Measurements from ENCODE around the gene TMEM223. TPM values are rescaled to one million over a fixed set of nuclear protein-coding genes. Genes with fewer than 3 reads are reported as not detected.

Gene TMEM223
- total and polyA plus RNA-seq, 5 experiments from 2014 or later: 15.0 to 57.8 (median 39.1) TPM

DNA sequence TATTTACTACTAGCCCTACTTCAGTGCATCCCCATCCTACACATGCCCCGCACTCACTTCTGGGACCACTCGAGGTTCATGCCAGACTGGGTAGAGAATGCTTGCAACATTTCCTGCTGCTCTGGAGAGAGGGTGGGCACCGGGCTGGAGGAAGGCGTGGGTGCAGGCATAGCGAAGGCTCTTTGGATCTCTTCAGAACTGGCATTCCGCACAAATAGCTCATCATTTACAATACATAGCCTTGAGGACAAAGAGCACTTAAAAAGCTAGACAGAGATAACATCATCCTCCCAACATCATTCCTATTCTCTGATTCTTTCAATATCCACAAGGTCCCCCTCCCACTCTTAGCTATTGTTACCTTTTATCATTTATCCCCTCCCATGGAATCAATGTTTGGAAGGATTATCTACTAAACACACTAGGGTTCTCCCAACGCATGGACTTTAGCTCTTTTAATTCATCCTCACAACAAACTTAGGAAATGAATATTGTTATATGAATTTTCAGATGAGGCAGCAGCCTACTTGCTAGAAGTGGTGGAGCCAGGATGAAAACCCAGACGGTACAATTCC is 2.5 kb upstream of the TMEM223 start:
- DNase-seq: no peak
- Mint-ChIP-seq H3K36me3 (peaks cover 0 to 81% (median 27%) of the 10 kb centered on the region in 3 donors), H3K27me3 (no peaks in the 10 kb centered on the region), H3K27ac (peak overlapping the region in 7 of 10 donors; percentile 3 to 75 (median 52)), H3K9me3 (no peaks in the 10 kb centered on the region), H3K4me1 (peaks cover 15 to 37% (median 35%) of the 10 kb centered on the region in 4 donors), H3K4me3 (peak overlapping the region in 2 of 10 donors; percentile 9 to 36)
- ATAC-seq: no peak
- POLR2A ChIA-PET: interaction anchor here (0.7 to 12.0 kb wide), 8 partner anchors 10 to 67 kb away, joined by 3 to 314 read pairs (median 9); partner anchors contain the start of genes HNRNPUL2, NXF1, POLR2G and WDR74

- peaks cover 16 to 54% (median 47%) of the 10 kb centered on the region in 4 donors for H3K4me1 Mint-ChIP-seq
- POLR2A ChIA-PET: interaction anchor here (0.7 to 12.0 kb wide), 16 partner anchors 8 to 237 kb away, joined by 3 to 314 read pairs (median 6); partner anchors contain the start of genes HNRNPUL2, NXF1, ROM1 and SLC3A2
- H3K36me3 Mint-ChIP-seq: peaks cover 0 to 65% (median 19%) of the 10 kb centered on the region in 3 donors
- ATAC-seq: peak; percentile 7 to 9
- DNase-seq: peak in 2 of 10 donors; percentile 18 to 42
- H3K27me3 Mint-ChIP-seq: no peaks in the 10 kb centered on the region
- H3K27ac Mint-ChIP-seq: peak overlapping the region; percentile 85 to 97 (median 95)
- peak overlapping the region; percentile 83 to 96 (median 89) for H3K4me3 Mint-ChIP-seq
- no peaks in the 10 kb centered on the region for H3K9me3 Mint-ChIP-seq
Measured at GRCh38 chr11:62792202-62792575, 383 bp upstream of the TMEM223 start.

- POLR2A ChIA-PET: interaction anchor here (0.5 to 12.0 kb wide), 15 partner anchors 10 to 1377 kb away, joined by 3 to 314 read pairs (median 8); partner anchors contain the start of genes NXF1, POLR2G, SLC3A2 and STX5
- H3K4me3 Mint-ChIP-seq: peak overlapping the region; percentile 64 to 96 (median 92)
- DNase-seq (no peak), ATAC-seq (no peak)
- no peaks in the 10 kb centered on the region for H3K9me3 Mint-ChIP-seq
- no peaks in the 10 kb centered on the region for H3K27me3 Mint-ChIP-seq
- peaks cover 0 to 43% (median 6%) of the 10 kb centered on the region in 3 donors for H3K36me3 Mint-ChIP-seq
- peaks cover 18 to 62% (median 55%) of the 10 kb centered on the region in 4 donors for H3K4me1 Mint-ChIP-seq
- peak overlapping the region; percentile 77 to 97 (median 94) for H3K27ac Mint-ChIP-seq
Measured at GRCh38 chr11:62789576-62789975, 2.2 kb downstream of the TMEM223 start.

GRCh38 chr11:62788991-62789390 is 2.8 kb downstream of the TMEM223 start:
- Mint-ChIP-seq H3K4me3 (peak overlapping the region; percentile 64 to 96 (median 92)), H3K9me3 (no peaks in the 10 kb centered on the region), H3K36me3 (peaks cover 0 to 37% (median under 1%) of the 10 kb centered on the region in 3 donors), H3K27me3 (no peaks in the 10 kb centered on the region), H3K27ac (peak overlapping the region; percentile 83 to 98 (median 94)), H3K4me1 (peaks cover 15 to 59% (median 52%) of the 10 kb centered on the region in 4 donors)
- POLR2A ChIA-PET: interaction anchor here (0.5 to 12.0 kb wide), 14 partner anchors 13 to 231 kb away, joined by 3 to 314 read pairs (median 16); partner anchors contain the start of genes BSCL2, GNG3, NXF1 and POLR2G
- no peak for DNase-seq
- no peak for ATAC-seq

DNA sequence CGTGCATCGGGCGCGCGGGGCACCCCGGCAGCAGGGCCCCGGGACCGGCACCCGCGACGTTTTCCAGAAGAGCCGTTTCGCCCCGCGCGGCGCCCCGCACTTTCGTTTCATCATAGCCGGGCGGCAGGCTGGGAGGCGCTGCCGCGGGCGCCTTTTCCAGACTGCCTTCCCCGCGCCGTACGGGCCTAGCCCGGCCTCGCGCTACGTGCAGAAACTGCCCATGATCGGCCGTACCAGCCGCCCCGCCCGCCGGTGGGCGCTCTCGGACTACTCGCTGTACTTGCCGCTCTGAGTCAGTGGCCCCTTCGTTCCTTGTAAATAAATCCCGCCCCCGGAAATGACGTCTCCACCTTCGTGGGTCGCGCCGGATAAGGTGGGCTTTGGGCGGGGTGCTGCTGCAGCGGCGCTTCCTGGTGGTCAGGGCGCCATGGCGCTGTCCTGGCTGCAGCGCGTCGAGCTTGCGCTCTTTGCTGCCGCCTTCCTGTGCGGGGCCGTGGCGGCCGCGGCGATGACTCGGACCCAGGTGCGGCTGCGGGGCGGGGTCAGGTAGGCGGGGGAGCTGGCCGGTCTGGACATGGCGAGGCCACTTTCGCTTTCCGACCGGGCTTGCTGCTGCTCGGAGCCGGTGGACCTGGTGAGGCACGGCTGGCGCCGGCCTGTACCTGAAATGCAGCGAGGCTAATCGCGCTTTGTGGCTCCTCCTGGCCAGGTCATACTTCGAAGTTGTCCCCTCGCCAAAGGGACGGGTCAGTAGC is 4.6 kb downstream of the TMEM223 start, which contains the start of gene TMEM179B:
TMEM179B (plus strand) TSS at position 398 of the 755 bp plus-strand sequence; CDS start at position 428, 30 bp downstream.
- DNase-seq: peak; percentile 90 to 99 (median 97)
- no peaks in the 10 kb centered on the region for H3K9me3 Mint-ChIP-seq
- peak within 1 kb of the TSS; percentile 92 to 98 (median 96) for H3K27ac Mint-ChIP-seq
- H3K4me3 Mint-ChIP-seq: peak within 1 kb of the TSS; percentile 90 to 96 (median 96)
- H3K4me1 Mint-ChIP-seq: peaks cover 14 to 53% (median 46%) of the 10 kb centered on the region in 4 donors
- POLR2A ChIA-PET: interaction anchor here (0.6 to 12.0 kb wide), 34 partner anchors 9 to 385 kb away, joined by 3 to 314 read pairs (median 5); partner anchors contain the start of genes BSCL2, C11orf98, CSKMT and GANAB
- no peaks in the 10 kb centered on the region for H3K27me3 Mint-ChIP-seq
- peaks cover 0 to 36% (median 0%) of the 10 kb centered on the region in 3 donors for H3K36me3 Mint-ChIP-seq
- peak; percentile 69 to 73 for ATAC-seq

DNA sequence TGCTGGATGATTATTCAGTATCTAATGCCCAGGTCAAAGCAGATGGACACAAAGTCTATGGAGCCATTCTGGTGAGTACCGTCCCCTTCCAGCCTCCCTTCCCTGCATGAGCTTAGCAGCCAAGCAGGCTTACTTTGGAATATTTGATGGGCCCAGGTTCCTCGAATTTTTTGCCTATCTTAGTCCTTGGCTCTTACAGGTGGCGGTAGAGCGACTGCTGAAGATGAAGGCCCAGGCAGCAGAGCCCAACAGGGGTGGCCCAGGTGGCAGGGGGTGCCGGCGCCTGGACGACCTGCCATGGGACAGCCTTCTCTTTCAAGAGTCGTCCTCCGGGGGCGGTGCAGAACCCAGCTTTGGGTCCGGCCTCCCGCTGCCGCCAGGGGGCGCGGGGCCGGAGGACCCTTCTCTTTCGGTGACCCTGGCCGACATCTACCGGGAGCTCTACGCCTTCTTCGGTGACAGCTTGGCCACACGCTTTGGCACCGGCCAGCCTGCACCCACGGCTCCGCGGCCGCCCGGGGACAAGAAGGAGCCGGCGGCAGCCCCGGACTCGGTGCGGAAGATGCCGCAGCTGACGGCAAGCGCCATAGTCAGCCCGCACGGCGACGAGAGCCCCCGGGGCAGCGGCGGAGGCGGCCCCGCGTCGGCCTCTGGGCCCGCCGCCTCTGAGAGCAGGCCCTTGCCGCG is 5.3 kb downstream of the TMEM223 start:
- peak overlapping the region; percentile 91 to 97 (median 94) for H3K27ac Mint-ChIP-seq
- peak overlapping the region; percentile 81 to 95 (median 86) for H3K4me3 Mint-ChIP-seq
- no peaks in the 10 kb centered on the region for H3K9me3 Mint-ChIP-seq
- peaks cover 13 to 48% (median 43%) of the 10 kb centered on the region in 4 donors for H3K4me1 Mint-ChIP-seq
- DNase-seq (peak; percentile 73 to 90 (median 85)), ATAC-seq (peak; percentile 69 to 70)
- H3K27me3 Mint-ChIP-seq: no peaks in the 10 kb centered on the region
- peaks cover 0 to 32% (median 0%) of the 10 kb centered on the region in 3 donors for H3K36me3 Mint-ChIP-seq
- POLR2A ChIA-PET: interaction anchor here (0.5 to 12.0 kb wide), 28 partner anchors 10 to 233 kb away, joined by 3 to 314 read pairs (median 6); partner anchors contain the start of genes BSCL2, C11orf98, CSKMT and GANAB

DNA sequence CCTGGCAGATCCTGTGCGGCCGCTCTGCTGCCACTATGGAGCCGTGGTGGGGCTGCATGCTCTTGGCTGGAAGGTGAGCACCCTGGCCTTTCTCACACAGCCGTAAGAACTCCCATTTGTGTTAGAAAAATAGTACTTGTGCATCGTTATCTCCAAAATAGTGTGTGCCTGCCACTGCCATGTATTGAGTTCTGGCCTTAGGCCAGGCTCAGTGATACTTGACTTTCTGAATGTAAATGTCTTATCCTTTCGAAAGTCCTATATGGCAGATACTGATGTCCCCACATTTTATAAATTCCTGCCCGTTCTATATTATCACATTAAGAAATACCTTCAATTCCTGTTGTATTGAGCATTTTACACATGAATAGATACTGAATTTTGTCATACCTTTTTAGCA is 9.1 kb downstream of the TMEM223 start:
- POLR2A ChIA-PET: interaction anchor here (0.6 to 12.0 kb wide), 3 partner anchors 52 to 104 kb away, joined by 3 to 314 read pairs (median 5); partner anchors contain the start of genes UBXN1 and WDR74
- no peak for ATAC-seq

DNA sequence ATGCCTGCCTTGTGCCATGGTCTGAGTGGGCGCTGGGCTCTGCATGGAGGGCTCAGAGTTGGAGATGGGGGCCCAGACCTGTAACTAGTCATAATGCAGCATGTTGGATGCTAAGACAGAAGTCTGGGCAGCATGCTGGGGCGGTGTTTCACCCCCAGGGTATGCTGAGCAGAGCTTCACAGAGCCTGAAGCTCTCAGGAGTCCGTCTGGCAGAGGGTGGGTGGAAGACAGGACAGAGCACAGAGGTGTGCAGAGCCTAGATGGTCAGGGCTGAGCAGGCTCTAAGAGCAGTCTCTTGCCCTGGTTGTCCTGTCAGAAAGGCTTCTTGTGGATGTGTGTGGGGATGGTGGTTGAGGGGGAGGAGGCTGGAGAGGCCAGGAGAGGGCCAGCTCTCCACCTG is 13.4 kb downstream of the TMEM223 start:
- ATAC-seq: no peak
- Mint-ChIP-seq H3K4me3 (no peak overlapping the region), H3K4me1 (peaks cover 5 to 10% (median 6%) of the 10 kb centered on the region in 4 donors), H3K36me3 (peaks cover 0 to 52% (median 2%) of the 10 kb centered on the region in 3 donors), H3K27ac (peak overlapping the region in 4 of 10 donors; percentile 51 to 86 (median 57)), H3K9me3 (no peaks in the 10 kb centered on the region), H3K27me3 (no peaks in the 10 kb centered on the region)
- POLR2A ChIA-PET: interaction anchor here (0.5 kb wide), 1 partner anchor 1406 kb away, joined by 4 read pairs; no protein-coding TSS in a partner anchor
- no peak for DNase-seq

More for the DNA sequence above, 9.1 kb downstream of the TMEM223 start:
- DNase-seq: no peak
- peak overlapping the region in 2 of 10 donors; percentile 13 to 15 for H3K27ac Mint-ChIP-seq
- H3K27me3 Mint-ChIP-seq: no peaks in the 10 kb centered on the region
- no peaks in the 10 kb centered on the region for H3K9me3 Mint-ChIP-seq
- peaks cover 4 to 16% (median 12%) of the 10 kb centered on the region in 4 donors for H3K4me1 Mint-ChIP-seq
- H3K36me3 Mint-ChIP-seq: peaks cover 0 to 36% (median 0%) of the 10 kb centered on the region in 3 donors
- no peak overlapping the region for H3K4me3 Mint-ChIP-seq

DNA sequence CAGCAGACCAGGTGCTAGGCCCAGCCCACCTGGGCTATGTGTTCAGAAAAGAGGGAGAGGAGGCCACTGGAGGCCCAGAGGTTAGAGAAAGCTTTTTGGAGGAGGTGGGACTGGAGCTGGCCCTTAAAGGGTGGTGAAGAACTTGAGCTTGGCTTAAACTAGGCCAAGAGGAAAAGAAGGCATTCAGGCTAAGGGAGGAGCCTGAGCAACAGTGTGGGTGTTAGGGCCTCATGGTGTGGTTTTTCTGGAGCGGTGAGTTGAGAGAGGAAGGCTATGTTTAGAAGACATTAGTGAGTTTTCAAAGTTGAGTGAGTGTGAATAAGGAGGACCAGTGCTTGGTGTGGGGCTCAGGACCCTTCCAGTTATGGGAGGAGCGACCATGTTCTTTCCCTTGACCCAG is 14.4 kb downstream of the TMEM223 start:
- ATAC-seq (no peak), DNase-seq (no peak)
- Mint-ChIP-seq H3K4me3 (no peak overlapping the region), H3K4me1 (peaks cover 5 to 11% (median 7%) of the 10 kb centered on the region in 4 donors), H3K9me3 (no peaks in the 10 kb centered on the region), H3K27ac (peak overlapping the region in 3 of 10 donors; percentile 19 to 74 (median 57)), H3K36me3 (peaks cover 0 to 41% (median 2%) of the 10 kb centered on the region in 3 donors), H3K27me3 (no peaks in the 10 kb centered on the region)
- POLR2A ChIA-PET: interaction anchor here (0.6 to 3.7 kb wide), 3 partner anchors 9 to 41 kb away, joined by 3 to 24 read pairs (median 6); partner anchors contain the start of genes TMEM179B and ZBTB3

- H3K4me1 Mint-ChIP-seq: peaks cover 12 to 25% (median 21%) of the 10 kb centered on the region in 4 donors
Measured at GRCh38 chr11:62775646-62776045, 16.2 kb downstream of the TMEM223 start.

DNA sequence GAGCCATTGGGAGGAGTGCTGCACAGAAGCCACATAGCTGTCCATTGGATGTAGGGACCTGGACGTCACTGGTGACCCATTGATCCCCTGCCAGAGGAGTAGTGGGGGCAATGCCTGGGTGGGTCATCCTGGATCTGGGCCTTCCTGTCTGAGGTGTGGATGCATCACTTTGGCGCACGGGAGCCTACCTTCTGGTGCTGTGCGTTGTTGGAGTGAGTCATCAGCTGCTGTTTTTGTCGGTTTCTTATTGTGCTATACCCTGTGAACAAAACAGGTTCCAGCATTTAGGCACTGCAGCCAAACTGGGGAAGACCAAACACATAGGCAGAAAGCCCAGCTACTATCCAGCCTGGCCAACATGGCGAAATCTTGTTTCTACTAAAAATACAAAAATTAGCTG is 17.4 kb downstream of the TMEM223 start:
- peaks cover 18 to 36% (median 33%) of the 10 kb centered on the region in 4 donors for H3K4me1 Mint-ChIP-seq
- H3K4me3 Mint-ChIP-seq: no peak overlapping the region
- H3K27me3 Mint-ChIP-seq: no peaks in the 10 kb centered on the region
- POLR2A ChIA-PET: interaction anchor here (1.3 to 3.7 kb wide), 4 partner anchors 12 to 65 kb away, joined by 3 to 24 read pairs (median 6); partner anchors contain the start of genes POLR2G, TMEM179B and ZBTB3
- H3K36me3 Mint-ChIP-seq: peaks cover 0 to 35% (median 2%) of the 10 kb centered on the region in 3 donors
- no peak overlapping the region for H3K27ac Mint-ChIP-seq
- DNase-seq: no peak
- no peak for ATAC-seq
- no peaks in the 10 kb centered on the region for H3K9me3 Mint-ChIP-seq

More at GRCh38 chr11:62775646-62776045, 16.2 kb downstream of the TMEM223 start:
- no peak for ATAC-seq
- Mint-ChIP-seq H3K27ac (peak overlapping the region in 4 of 10 donors; percentile 17 to 51 (median 32)), H3K36me3 (peaks cover 0 to 38% (median 2%) of the 10 kb centered on the region in 3 donors), H3K9me3 (no peaks in the 10 kb centered on the region), H3K27me3 (no peaks in the 10 kb centered on the region), H3K4me3 (peak overlapping the region in 1 of 10 donors; percentile 36)
- no peak for DNase-seq
- POLR2A ChIA-PET: interaction anchor here (0.6 to 3.7 kb wide), 8 partner anchors 11 to 138 kb away, joined by 3 to 24 read pairs (median 4); partner anchors contain the start of genes POLR2G, TMEM179B and ZBTB3

All from naive thymus-derived CD8-positive, alpha-beta T cell (primary cell).